NCI-H2029 treated with DMSO at 0.1 percent for 48 hours (cell line): ENCODE measurements around the gene S100B.
"Not testable (repeated sequence)": the region's sequence is repeated elsewhere in the genome, so short reads cannot be mapped to it uniquely, and the experiment has no call there.

Experiments
- DNase-seq: peaks from one replicate; lab custom pipeline; 2025; lab: John Stamatoyannopoulos, UW

The S100B gene

GRCh38 chr21:46600978-46601377, 3.9 kb downstream of the S100B start:
- no peak for DNase-seq

- DNase-seq, result no peak
Measured at GRCh38 chr21:46600305-46600704, 4.6 kb downstream of the S100B start.

DNA sequence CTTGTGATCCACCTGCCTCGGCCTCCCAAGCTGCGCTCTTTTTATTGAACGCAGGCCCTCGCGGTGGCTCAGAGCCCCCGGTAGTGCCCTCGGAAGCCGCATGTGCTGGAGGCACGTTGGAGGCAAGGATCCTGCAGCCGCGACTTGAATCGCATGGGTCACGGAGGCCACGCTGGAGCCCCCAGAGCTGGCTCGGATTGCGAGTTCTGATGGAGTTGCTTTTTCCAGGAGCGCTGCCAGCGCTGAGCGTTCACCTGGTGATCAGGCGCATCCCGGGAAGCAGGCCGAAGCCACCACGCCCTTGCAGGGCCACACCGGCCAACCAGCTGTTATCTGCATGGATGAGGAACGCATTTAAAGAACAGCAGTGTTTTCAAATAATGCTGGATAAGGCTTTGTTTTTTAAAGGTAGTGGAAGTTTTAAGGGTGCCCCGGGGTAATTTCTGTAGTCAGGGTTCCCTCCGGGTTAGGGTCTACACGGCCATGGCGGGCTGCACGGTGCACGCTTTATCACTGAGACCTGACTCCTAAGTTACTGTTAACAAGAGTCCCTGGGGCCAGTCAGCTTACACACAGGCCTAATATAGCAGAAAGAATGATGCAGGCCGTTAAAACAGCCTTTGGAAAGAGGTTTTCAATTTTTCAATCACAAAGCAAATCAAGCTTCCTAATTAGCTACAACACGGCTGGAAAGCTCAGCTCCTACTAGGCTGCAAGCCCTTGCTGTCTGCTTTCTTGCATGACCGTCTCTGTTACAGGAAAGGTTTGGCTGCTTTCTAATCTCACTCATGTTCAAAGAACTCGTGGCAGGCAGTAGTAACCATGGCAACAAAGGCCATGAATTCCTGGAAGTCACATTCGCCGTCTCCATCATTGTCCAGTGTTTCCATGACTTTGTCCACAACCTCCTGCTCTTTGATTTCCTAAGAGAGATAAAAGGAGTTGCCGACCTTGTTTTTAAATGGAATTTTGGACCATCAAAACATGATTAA, 6.0 kb downstream of the S100B start:
- no peak for DNase-seq

DNA sequence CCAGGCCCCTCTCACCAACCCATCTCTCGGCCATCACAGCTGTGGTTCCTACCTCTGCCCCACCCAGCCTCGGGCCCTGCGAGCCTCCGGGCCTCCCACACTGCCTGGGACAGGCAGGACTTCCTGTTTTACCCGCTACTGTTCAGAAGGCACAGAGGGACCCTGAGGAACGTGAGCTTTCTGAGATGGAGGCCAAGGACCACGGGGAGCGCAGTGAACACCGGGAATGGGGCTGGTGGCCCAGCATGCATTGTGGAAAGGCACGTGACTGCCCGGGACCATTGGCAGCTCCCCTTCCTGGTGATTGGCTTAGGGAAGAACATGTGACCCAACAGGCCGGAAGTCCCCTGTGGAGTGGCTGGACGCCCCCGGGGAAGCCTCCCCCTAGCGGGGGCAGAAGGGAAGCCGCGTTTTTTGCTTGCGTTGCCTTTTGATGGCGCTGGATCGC, 7.0 kb downstream of the S100B start:
- DNase-seq, result no peak

DNA sequence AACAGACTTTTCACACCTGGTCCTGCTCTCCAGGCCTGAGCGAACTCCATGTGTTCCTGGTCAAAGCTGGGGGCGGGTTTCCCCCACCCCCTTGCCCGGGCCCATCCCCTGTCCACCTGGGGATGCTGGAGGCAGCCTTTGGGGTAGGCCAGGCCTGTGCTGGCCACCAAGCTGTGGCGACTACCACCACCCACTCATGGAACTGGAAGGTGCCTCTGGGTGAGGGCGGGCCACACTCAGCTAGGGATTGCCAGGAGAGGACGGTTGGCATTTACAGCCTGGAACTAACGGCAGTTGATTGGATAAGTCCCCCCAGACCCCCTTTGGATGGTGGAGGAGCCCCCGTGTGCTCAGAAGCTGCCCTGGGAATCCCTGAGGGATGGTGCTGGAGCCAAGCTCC, 7.9 kb downstream of the S100B start:
- DNase-seq, result no peak

- DNase-seq, result no peak
Measured at GRCh38 chr21:46596201-46596600, 8.7 kb downstream of the S100B start.

GRCh38 chr21:46594276-46594675, 10.6 kb downstream of the S100B start:
- DNase-seq, result no peak

GRCh38 chr21:46585191-46585953, 19.5 kb downstream of the S100B start:
- DNase-seq, result no peak

GRCh38 chr21:46581780-46582307, 23.0 kb downstream of the S100B start:
- DNase-seq, result no peak

DNA sequence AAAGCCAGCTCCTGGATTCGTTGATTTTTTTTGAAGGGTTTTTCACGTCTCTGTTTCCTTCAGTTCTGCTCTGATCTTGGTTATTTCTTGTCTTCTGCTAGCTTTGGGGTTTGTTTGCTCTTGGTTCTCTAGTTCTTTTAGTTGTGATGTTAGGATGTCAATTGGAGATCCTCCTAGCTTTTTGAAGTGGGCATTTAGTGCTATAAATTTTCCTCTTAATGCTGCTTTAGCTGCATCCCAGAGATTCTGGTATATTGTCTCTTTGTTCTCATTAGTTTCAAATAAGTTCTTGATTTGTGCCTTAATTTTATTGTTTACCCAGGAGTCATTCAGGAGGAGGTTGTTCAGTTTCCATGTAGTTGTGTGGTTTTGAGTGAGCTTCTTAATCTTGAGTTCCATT, 25.5 kb downstream of the S100B start:
- not testable (repeated sequence) for DNase-seq

DNA sequence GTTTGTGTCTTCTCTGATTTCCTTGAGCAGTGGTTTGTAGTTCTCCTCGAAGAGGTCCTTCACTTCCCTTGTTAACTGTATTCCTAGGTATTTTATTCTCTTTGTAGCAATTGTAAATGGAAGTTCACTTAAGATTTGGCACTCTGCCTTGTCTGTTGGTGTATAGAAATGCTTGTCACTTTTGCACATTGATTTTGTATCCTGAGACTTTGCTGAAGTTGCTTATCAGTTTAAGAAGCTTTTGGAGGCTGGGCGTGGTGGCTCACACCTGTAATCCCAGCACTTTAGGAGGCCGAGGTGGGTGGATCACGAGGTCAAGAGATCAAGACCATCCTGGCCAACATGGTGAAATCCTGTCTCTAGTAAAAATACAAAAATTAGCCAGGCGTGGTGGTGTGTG, 27.1 kb downstream of the S100B start:
- DNase-seq, result not testable (repeated sequence)

DNA sequence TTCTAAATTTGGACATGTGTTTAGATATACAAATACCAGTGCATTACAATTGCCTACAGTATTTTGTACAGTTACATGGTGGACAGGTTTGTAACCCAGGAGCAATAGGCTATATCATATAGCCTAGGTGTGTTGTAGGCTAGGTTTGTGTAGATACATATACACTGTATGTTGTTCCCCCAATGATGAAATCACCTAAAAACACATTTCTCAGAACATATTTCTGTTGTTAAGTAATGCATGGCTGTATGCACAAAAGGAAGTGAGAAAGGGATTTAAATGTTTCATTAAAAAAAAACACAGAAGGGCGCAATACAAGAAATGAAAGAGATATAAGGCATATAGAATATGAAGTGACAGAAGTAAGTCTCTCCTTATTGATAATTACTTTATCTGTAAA, 32.0 kb downstream of the S100B start:
- no peak for DNase-seq

- DNase-seq, result no peak
Measured at GRCh38 chr21:46570631-46571030, 34.3 kb downstream of the S100B start.

DNA sequence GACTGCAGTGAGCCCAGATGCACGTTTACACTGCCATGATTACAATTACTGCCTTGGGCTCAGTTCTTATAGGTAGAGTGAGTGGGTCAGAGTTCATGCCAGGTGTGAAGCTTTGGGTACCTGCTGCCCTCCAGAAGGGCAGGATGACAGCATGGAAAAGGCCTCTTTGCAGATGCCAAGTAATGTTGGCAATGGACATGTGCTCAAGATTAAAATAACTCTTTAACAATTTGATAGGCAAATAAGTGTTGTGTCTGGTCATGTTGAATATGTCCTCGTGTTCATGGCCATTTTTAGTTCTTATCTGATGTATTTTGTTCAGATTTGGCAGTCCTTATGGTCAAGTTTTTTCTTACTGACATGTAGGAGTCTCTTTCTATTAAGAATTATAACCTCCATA, 34.8 kb downstream of the S100B start:
- DNase-seq, result no peak

DNA sequence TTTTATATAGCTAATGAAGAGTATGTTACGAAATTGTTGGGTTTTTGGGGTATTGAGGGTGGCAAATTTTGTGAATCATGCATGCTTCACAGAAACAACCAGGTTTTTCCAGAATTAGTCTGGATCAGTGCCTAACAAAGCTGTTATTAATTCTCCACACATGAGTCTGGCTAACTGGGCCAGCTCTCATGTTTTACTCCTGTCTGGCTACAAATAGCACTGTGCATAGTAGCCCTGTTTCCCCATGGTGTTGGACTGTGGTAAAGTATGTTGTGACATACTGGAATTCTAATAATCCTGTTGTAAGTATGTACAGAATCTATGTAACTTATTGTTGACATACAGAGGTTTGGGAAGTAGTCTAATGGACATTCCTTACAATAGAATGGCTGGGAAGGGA, 35.8 kb downstream of the S100B start:
- DNase-seq, result no peak

DNA sequence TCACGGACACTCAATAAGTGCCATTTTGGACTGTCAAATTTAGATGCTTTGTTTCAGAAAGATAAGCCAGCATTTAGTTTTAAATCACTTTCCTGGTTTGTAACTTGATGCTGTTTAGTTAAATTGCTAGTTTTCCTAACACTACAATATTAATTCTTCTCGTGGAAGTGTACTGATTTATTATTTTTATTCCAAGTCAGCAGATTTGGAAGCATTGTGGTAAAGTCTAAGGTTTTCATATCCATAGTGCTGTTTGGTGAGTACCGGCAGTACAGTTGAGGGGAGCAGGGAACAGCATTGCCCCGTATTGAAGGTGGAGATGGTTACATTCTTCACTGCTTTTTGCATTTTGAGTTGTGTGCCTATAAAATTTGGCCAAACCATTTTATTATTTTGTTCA, 36.3 kb downstream of the S100B start:
- DNase-seq, result no peak

- DNase-seq, result no peak
Measured at GRCh38 chr21:46567348-46567747, 37.5 kb downstream of the S100B start.

GRCh38 chr21:46564391-46564790, 40.5 kb downstream of the S100B start:
- no peak for DNase-seq

DNA sequence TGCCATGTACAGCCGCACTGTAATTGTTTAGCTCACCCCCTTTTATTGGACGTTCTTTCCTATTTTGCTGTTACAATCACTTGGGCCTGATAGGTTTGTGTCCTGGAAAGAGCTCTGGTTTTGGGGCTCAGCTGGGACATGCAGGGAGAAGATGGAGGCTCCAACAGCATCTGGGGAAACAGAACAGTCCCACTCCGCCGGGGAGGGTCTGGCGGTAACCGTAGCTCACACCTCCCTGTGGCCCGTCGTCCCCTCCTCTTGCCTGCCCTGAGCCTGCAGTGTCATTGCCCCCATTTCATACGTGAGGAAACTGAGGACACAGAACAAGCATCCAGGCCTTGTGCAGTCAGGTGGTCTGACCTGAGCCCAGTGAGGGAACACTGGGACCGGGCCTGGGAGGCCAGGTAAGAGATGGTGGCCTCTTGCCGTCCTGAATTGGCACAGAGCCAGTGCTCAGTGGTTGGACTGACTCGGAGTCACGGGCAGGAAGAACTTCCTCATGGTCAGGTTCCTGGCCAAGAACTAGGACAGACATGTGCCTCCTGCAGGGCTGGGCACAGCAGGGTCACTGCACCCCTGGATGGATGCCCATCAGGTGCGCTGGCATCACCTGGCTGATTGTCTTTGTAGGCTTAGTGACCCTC, 41.8 kb downstream of the S100B start:
- DNase-seq, result no peak

DNA sequence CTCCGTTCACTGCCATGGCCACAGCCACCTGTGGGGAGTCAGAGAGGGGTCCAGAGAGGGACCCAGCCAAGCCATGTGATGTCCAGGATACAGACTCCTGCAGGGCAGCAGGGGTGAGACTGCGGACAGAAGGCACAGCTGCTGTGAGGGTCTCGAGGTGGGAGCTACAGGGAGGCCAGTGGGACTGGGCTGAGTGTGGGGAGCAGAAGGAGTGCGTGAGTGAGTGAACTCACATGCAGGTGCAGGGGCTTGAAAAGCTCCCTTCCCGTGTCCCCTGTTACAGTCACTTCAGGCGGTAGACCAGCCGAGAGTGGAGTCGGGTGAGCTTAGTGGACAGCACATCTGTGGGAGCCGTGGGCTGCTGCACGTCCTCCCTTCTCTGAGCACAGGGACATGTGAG, 42.4 kb downstream of the S100B start:
- no peak for DNase-seq

GRCh38 chr21:46561445-46562090, 43.3 kb downstream of the S100B start:
- no peak for DNase-seq
